ENCODE results near the gene PLCB4.

- TF ChIP-seq EZH2 (IDR thresholded peaks at IDR 0.05): no peak
- no peak for TF ChIP-seq POLR2AphosphoS5 (IDR thresholded peaks at IDR 0.05; ENCODE audit: borderline replicate concordance, low read depth, low read length)
- TF ChIP-seq FOXP2 (optimal IDR thresholded peaks at IDR 0.05; ENCODE audit: control extremely low read depth, extremely low read length, insufficient read depth): no peak
These were observed 117.5 kb downstream of the PLCB4 start for GRCh38 chr20:9186396-9186795.
